RWPE1 (cell line): Measurements from ENCODE around the gene TTC21A.

Experiments
- CTCF ChIA-PET: fragments of 350-600 bp; sonication (Branson Sonifier 250); formaldehyde crosslinking; extraction: SDS; loops from one replicate; lab custom pipeline; 2021; lab: Yijun Ruan, JAX
- POLR2A ChIA-PET: fragments of 400-600 bp; formaldehyde crosslinking; extraction: SDS; loops from one replicate; lab custom pipeline; 2020; ENCODE audit warnings: antibody characterized with exemption; ENCODE audit not compliant: low non-redundant PET; lab: Yijun Ruan, JAX
- DNase-seq: peaks from one replicate; pipeline ENCODE4 v3.0.0; 2012; ENCODE audit warnings: low spot score
- H3K27ac ChIP-seq: fragments of 450-650 bp; 2 replicates; pipeline ENCODE4 v1.5.1; 2017
- CTCF ChIP-seq: fragments of 450-650 bp; conservative IDR thresholded peaks from 2 replicates; pipeline ENCODE4 v1.5.1; 2017; ENCODE audit warnings: low read depth, mild to moderate bottlenecking

TTC21A gene

DNA sequence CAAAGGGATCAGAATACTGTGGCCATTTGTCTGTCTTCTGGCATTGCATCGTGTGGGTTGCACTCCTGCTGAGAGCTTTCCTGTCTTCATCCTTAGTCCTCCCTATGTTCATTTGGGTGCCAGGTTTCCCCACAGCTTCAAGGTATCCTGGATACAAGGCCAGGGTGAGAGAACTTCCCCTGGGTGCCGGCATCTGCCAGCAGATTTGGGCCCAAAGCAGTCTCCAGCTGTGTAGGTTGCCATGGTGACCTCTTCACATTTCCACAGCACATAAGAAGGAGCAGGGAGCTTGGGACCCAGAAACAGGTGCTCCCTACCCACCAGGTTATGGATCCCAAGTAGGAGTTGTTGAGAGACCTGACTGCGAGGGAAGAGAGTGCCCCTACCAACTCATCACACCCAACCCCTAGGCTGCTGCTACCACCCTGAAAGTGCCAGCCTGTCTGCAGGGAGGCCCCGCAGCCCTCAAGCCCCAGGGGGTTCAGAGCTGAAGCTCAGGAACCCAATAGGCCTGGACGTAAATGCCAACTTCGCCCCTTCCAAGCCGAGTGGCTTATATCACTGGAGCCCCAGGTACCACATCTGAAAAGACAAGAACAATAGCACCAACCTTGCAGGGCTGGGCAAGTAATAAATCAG is 19.9 kb downstream of the TTC21A start:
- no peak for TF ChIP-seq CTCF
- ChIA-PET CTCF (interaction anchor here (0.5 to 4.0 kb wide), 5 partner anchors 9 to 210 kb away, joined by 3 to 15 read pairs (median 5); no protein-coding TSS in a partner anchor), POLR2A (no interaction called here)
- no peak overlapping the region for H3K27ac ChIP-seq
- no peak for DNase-seq

DNA sequence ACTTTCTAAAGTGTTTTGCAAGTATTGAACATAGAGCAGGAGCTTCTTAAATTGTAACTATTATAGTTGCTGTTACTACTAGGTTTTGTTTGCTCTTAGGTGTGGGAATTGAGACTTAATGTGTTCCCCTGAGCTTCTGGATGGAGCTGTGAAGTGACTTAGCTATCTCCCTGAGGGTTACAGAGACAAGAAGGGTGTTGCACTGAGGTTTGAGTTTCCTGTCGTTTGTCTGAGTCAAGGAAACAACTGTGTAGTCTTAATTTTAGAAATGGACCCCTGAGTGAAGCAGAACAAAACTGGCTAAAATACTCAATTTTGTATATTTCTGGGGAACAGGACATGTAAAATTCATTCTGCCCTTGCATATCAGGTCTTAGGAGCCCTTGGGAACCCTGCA is 20.4 kb downstream of the TTC21A start:
- POLR2A ChIA-PET: no interaction called here
- no peak overlapping the region for H3K27ac ChIP-seq
- no peak for DNase-seq
- CTCF ChIA-PET: interaction anchor here (4.0 kb wide), 1 partner anchor 160 kb away, joined by 15 read pairs; no protein-coding TSS in a partner anchor
- no peak for TF ChIP-seq CTCF

GRCh38 chr3:39128951-39129350 is 21.5 kb downstream of the TTC21A start:
- no peak for DNase-seq
- no peak for TF ChIP-seq CTCF
- no peak overlapping the region for H3K27ac ChIP-seq
- ChIA-PET CTCF (interaction anchor here (4.0 kb wide), 1 partner anchor 159 kb away, joined by 15 read pairs; no protein-coding TSS in a partner anchor), POLR2A (no interaction called here)

DNA sequence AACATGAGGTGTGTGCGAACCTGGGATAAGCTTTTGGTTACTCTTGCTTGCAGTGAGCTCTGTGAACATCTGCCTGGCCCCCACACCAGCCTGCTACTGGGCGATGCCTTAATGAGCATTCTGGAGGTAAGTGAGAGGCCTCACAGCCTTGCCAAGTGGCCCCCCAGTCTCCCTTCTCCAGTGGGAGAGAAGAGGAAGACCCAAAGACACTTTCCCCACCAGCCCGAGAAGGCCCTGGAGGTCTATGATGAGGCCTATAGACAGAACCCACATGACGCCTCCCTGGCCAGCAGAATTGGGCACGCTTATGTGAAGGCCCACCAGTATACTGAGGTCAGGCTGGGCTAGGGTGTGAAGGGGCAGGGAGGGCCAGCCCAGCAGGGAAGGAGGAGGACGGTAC is 22.5 kb downstream of the TTC21A start:
- CTCF ChIA-PET: interaction anchor here (0.7 kb wide), 2 partner anchors 196 to 633 kb away, joined by 3 read pairs; no protein-coding TSS in a partner anchor
- DNase-seq: no peak
- no peak for TF ChIP-seq CTCF
- POLR2A ChIA-PET: no interaction called here
- H3K27ac ChIP-seq: no peak overlapping the region

DNA sequence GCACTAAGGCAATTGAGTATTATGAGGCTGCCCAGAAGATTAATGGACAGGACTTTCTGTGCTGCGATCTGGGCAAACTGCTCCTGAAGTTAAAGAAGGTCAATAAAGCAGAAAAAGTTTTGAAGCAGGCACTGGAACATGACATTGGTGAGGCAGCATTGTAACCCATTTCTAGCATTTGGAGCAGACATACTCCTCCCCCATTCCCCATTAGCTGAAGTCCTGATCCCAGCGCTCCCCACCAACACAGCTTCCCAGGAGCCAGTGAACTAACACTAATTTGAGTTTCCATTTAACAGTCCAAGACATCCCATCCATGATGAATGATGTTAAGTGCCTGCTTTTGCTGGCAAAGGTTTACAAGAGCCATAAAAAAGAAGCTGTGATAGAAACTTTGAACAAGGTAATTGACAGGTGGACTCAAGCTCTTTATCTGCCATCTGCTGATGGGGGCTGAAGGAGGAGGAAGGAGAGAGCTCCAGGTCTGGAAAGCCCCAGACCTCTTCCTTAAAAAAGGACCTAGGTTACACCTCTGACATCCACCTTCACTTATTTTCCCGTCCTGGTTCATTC is 23.3 kb downstream of the TTC21A start:
- no peak for DNase-seq
- no peak overlapping the region for H3K27ac ChIP-seq
- no peak for TF ChIP-seq CTCF
- CTCF ChIA-PET: interaction anchor here (0.7 kb wide), 1 partner anchor 634 kb away, joined by 3 read pairs; no protein-coding TSS in a partner anchor
- POLR2A ChIA-PET: no interaction called here

DNA sequence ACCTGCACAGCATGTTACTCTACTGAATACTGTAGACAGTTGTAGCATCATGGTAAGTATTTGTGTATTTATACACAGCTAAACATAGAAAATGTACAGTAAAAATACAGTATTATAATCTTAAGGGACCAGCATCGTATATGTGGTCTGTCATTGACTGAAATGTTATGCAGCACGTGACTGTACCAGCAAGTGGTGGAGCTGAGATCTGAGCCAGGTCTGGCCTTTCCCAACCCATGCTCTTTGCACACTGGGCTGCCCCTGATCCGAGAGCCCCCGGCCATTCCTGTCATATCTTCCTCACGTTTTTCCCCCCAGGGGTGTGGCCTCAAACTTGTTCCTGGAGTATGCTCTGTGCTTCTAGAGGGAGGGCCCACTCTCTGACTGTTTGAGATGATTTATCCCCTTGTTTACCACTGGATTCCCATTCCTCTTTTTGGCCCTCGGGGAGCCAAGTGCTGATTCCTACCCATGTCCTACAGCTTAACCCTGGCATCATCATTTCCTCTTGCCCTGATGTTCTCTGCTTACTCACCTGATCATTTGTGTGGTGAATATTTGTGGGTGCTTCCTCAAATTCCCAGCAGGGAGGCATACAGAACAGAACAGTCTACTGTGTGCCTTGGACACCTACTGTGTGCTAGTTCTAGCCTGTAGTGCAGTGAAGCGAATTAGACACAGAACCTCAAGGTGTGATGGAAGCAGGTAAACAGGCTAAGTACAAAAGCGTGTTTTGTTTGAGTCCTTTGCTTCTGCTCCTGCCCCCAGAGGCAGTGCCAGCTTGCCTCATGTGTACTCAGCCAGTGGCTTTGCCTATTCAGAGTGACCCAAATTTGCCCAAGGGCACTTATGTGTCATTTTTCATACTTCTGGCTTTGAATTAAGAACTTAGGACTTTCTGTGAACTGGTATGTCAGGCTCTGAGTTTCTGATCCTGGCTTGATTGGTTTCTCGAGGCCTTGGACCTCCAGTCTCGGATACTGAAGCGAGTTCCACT is 24.9 kb downstream of the TTC21A start:
- POLR2A ChIA-PET: no interaction called here
- H3K27ac ChIP-seq: no peak overlapping the region
- DNase-seq: no peak
- CTCF ChIA-PET: no interaction called here
- TF ChIP-seq CTCF: no peak
